Stimulated activated CD4-positive, alpha-beta T cell treated with anti-CD3 and anti-CD28 coated beads, Interleukin-15, amount 100 ng/mL, for 48 hours (primary cell): ENCODE data around the gene EYA4.
"Not testable (repeated sequence)": the region's sequence is repeated elsewhere in the genome, so short reads cannot be mapped to it uniquely, and the experiment has no call there.

Experiments used
- DNase-seq, 2 donors: peaks; one replicate each; pipeline ENCODE4 v3.0.0-alpha.2; 2020; ENCODE audit warnings: low read depth in 2 of 2

The EYA4 gene

DNA sequence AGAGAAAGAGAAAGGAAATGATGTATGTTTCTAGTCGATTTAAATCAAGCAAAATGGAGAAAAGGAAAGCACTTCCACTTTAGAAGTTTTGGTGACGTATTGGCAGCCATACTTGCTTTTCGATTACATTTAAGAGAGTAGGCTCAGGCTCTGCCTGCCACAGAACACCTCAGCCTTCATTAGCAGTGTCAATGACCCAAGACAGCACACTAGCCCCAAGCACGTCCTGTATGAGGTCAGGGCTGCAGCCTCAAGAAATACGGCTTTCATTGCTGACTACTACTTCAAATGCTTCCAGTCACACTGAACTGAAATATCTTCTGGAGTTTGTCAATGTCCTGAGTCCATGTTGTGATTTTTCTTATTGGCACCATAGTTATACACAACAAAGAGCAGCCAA lies 285.3 kb downstream of the EYA4 start:
- DNase-seq, result no peak

DNA sequence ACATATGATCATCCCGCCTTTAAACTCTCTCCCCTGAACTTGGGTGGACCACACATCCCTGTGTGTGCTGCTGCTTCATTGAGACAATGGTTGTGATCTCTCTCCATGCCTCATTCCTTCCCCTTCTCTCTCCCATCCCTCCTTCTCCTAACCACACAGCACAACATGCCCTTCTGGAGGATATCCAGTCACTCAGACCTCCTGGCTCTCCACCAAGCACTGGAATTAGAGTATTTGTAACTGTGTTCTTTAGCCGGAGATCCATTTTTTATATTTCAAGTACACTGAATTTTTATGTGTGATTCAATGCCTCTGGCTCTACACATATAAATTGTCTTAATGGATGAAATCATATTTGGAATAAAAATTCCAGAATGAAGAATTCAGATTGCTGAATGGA lies 287.4 kb downstream of the EYA4 start:
- no peak for DNase-seq

DNA sequence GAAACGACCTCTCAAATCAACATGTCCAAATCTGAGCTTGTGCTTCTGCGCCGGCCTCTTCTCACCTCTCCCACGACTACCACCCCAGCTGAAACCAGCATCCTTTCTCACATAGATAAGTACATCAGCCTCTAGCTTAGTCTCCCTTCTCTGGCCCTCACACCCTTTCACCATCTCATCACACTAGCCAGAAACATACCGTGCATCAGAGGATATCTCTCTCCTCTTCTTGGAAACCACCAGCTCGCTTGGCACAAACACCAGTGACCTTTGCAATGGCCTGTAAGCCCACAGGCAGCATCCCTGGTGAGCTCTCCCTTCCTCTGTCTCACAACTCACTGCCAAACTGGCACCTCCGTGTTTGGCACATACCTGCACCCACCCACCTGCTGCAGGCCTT lies 291.8 kb downstream of the EYA4 start:
- DNase-seq, result no peak

DNA sequence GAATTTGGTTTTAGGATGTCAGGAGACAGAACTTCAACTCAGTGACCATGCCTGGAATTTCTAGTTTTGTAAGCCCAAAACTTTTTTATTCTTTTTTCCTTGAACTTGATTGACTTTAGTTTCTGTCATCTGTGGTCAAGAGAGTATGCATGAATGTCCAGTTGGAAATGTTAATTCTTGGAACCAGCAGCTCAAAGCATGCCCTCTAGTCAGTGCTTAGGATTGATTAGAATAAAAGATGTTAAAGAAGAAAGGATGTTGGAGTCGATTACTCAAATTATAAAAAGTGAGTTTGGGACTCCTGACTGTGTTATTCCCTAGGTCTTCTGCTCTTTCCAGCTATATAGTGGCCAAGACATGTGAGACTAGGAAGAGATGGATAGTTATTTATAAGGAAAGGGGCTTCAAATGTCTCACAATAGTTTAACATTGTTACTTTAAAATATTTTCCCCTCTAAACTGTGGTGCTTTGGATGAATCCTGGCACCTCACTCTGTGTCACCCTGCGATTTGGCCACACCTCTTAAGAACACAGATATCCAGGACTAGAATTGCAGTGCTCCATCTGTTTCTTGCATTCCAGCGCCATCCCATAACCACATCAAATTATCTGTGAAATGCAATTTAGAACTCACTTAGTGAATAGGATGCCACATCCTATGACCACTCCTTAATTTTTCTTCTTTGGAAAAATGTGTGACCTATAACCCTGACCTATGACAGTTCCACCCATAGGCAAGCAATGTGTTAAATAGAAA lies 298.5 kb downstream of the EYA4 start:
- no peak for DNase-seq

DNA sequence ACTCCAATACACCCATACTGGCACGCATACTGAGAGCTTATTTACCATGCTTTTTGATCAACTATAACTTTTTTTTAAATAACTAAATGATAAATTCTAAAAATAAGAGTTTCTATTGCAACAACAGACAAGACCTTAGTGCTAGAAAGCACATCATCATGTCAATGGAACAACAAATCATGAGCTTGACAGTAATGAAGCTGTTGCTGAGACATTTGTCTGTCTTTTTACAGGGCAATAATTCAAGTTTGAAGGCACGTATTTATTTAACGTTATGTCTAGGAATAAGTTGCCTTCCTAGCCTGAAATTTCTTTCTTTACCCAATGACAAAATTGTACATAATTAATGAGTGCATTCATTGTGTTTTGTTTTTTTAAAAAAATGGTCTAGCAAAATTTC lies 299.2 kb downstream of the EYA4 start:
- no peak for DNase-seq

DNA sequence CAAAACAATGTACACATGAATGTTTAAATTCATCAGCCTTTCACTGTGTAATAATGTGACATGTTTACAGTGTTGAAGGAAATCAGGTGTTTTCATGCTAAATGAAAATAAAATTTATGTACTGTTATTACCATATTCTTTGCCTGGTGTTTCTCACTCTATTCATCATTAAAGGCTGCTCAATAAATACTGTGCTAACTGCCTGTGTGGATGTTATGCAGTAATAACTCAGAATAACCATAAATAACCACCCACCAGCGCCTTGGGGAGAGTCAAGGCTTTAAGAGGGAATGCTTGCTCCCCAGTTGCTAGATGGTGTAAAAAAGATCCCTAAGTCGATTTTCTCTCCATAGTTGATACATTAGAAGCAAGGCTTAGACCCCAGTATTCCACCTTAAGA lies 299.9 kb downstream of the EYA4 start:
- no peak for DNase-seq

DNA sequence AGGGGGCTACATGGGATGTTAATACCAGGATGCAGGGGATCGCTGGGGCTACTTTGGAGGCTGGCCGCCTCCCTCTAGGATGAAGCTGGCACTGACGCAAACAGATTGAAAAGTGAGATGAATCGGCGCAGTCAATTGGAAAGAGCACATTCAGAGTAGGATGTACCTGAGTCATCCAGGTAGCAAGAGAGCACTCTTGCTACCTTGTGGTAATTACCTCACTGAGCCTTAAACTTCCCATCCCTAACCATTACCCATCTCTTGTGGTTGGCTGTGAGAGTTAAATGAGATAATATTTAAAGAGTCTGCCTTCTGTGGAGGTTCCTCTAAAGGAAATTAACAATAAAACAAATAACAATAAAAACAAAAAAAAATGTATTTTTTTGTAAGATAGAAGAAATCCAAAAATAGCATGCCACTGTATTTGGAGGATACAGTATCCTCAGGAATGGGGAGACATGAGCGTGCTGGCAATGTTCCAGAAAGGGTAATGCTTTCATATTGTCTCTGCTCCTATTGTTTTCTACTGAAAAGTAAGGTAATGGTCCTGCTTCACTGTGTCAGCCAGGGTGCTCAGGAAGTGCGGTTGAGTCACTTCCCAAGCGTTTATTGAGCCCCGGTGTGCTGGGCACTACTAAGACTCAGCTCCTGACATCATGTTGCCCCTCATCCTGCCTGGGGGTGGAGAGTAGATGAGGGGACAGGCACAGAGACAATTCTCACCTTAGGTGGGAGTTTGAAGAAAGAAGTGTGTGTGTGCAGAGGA lies 301.1 kb downstream of the EYA4 start:
- no peak for DNase-seq

DNA sequence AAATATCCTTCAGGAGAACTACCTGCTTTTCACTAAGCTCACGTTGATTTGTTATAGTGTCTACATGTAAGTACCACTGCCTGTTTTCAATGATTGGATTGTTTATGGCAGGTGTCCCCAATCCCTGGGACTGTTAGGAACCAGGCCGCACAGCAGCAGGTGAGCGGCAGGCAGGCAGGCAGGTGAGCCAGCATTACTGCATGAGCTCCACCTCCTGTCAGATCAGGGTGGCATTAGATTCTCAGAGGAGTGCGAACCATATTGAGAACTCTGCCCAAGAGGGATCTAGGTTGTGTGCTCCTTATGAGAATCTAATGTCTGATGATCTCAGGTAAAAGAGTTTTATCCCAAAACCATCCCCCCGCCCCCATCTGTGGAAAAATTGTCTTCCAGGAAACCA lies 303.3 kb downstream of the EYA4 start:
- no peak for DNase-seq

DNA sequence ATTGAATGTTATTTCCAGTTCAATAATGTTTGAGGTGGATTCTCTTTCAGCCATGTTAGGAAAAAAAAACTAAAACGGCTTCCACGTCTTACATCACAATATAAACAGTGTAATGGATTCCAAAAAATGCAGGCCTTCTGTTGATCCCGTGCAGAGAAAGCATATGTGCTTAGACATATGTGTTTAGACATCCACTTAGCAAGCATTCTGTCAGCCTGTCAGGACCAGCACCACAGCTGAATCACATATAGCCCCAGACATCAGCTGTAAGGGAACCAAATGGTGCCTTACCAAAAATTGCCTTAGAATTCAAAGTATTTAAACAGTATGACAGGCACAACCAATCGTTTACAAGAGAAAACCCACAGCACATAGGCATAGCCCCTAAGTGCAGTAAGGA lies 304.9 kb downstream of the EYA4 start:
- no peak for DNase-seq

DNA sequence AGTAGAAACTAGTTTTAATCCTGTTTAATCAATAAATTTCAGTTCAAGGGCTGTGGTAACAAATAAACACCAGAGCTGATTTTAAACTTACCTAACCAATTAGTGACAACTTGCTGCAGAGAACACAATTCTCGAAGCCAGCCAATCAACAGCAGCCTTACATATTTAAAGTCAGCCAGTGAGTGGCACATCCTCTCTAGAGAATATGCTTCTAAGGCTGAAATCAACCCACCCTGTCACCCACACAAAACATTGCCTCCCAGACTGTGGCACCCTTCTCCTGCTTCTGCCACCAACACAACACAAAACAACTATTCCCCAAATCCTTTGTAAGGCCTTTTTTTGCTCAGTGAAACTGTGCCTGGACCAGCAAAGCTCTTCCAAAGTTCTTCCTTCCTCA lies 306.0 kb downstream of the EYA4 start:
- no peak for DNase-seq

DNA sequence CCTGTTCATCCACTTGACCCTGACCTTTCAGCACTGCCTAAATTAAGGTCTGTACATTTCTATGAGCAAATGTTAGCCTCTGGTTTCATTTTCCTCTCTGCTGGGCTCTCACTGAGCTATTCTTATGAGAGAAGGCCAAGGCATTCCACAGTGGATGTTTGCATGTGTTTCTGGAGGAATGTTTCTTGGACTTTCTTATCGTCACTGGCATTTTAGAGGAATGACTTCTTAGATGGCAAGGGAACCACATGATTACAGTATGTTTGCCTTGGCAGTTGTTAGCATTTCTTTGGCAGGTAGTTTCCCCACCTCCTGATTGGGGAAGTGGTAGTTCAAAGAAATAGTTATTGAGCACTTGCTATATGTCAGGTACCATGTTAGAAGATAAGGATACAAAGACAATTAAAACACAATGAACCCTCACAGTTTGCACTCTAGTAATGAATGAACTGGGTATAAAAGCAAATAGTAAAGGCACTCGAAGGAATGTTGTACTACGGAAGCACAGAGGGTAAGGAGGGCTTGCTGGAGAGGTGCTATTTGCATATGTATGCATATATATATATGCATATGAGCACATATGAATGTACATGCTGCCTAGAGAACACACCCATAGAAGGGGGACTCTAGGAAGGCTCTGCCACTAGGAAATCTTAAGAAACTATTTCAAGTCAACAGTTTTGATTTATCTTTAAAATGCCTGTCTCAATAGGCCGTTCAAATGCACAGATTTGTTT lies 307.4 kb downstream of the EYA4 start:
- no peak for DNase-seq

DNA sequence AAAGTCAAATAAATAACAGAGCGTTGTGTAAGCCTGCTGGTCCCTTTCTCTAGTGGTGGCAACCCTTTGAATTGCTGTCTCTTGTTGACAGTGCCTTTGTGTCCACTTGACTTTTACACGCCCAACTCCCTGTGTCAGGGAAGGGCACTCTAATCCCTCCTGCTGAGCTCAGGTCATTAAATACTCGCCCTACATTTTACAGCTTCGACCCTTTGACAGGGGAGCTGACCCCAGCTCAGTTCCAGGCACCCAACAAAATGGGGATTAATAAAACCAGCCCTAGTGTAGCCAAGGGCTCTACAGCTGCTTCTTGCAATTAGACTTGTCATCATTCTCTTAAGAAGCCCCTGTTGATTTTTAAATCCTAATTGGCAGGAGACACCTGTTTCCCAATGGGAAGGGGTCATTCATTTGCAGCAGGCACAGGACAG lies 308.2 kb downstream of the EYA4 start:
- DNase-seq, result no peak

DNA sequence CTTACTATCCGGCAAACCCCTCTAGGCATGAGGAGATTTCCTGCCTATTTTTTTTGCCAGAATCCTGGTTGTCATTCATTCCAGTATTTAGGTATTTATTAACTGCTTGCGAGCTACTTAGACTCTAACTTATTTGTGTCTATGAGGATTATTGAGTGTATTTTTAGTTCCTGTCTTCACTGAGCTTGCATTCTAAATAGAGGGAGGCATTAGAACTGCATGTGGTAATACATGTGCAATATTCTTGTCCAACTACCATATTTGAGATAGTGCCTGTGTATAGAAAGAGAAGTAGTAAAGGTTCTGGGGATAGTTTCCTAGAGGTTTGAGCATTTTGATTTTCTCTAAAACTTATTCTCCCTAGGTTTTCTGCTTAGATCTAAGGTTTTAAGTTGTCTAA lies 308.9 kb downstream of the EYA4 start:
- DNase-seq, result no peak

DNA sequence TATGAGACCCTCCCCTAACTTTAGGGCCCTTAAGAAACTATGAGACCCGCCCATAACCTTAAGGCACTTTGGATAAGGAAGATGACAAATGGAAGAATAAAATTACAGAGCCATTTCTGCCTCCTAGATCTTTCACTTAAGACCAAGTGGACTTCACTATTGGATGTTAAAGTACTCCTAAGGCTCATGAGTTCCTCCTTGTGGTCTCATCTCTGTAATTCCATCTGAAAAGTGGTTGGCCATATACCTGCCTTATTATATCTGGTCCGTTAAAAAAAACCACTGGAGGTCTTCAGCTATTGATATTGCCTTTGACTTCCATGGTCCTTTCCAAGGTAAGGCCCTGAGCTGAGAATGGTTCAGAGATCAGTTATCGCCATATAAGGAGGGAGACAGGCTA lies 310.3 kb downstream of the EYA4 start:
- DNase-seq, result no peak

DNA sequence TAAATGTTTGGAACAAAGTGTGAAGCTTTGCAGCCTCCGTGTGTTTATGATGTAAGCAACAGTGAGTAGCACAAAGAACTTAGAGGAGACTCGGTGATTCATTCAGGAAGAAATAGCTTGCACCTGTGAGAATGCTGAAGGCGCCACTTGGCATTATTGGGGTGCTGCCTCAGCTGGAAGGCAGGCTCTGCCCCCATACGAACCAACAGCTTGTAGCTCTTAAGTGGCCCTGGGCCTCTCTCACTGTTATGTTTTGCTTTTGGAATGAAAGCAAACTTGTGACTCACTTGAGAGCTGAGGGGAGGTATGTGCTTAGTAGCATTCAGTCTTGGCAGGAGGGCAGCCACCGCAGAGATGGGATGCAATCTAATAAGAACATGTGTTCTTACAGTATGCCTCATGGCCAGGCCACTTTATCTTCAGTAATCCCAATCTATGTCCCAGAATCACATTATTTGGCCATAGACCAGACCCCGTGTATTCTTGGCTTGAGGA lies 310.7 kb downstream of the EYA4 start:
- DNase-seq, result no peak

DNA sequence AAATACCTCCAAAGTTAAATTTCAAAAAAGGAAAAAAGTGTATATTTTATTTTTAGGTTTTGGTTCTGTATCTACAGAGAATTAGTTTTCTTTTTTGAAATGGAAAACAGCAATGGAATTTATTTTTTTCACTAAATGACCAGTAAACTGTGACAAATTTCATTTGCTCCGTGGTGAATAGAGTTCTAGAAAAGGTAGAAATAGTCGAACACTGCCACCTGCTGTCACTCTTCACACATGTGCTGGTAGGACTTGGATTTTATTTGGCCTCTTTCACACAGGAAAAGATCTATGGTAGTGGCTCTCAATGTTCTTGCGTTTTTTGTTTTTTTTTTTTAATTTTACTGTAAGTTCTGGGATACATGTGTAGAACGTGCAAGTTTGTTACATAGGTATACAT lies 312.5 kb downstream of the EYA4 start:
- no peak for DNase-seq

DNA sequence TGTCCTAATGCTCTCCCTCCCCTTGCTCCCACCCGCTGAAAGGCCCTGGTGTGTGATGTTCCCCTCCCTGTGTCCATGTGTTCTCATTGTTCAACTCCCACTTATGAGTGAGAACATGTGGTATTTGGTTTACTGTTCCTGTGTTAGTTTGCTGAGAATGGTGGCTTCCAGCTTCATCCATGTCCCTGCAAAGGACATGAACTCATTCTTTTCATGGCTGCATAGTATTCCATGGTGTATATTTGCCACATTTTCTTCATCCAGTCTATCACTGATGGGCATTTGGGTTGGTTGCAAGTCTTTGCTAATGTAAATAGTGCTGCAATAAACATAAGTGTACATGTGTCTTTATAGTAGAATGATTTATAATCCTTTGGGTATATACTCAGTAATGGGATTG lies 313.0 kb downstream of the EYA4 start:
- not testable (repeated sequence) for DNase-seq

DNA sequence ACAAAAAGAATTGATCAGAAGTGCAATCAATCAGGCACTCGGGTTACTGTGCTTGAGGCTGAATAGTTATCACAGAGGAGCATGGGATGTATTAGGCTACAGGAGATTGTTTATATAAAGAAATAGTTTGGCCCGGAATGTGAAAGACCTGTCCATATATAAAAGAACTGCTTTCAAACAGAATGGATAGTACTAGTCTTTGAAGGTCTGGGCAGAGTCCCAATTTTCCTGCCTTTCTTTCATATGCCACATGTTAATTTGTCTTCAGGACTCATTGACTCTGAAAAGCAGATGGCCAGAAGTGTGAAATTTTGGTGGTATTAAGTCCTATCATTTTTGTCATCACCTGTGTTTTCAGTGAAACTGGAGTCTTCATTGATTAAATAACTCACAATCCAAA lies 314.5 kb downstream of the EYA4 start:
- DNase-seq, result no peak

DNA sequence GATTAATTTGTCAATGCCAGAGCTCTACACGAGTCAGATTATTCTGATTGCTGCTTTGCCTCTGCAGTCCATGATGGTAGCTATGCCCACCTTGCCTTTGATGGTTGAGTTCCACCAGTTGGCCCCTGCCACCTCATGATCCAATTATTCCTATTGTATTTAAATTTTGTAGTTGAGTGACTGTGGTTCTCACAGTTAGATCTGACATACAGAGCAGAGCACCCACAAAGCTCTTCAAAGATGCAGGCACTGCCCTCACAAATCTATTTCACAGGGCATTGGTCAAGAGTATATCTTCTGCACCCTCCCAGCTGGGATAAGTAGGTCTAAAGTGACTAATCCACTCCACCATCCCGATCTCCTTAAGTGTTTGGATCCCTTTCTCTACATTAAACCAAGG lies 318.8 kb downstream of the EYA4 start:
- DNase-seq, result no peak

DNA sequence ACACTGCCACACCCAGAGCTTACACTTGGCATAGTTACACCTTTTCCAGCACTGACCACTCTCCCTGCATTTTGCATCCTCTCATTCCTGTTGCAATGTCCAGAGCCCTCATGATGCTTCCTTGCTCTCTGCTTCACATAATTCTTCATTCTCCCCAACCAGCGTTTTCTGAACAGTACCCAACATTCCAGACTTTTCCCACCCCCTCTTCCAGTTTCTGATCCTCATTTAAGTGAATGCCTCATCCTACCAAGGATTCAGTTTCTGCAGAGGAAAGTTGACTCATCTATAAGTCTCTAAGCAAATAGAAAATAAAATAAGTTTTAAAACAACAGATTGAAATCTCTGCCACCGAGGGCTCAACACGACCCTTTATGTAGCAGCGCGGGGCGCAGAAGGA lies 326.5 kb downstream of the EYA4 start:
- no peak for DNase-seq

DNA sequence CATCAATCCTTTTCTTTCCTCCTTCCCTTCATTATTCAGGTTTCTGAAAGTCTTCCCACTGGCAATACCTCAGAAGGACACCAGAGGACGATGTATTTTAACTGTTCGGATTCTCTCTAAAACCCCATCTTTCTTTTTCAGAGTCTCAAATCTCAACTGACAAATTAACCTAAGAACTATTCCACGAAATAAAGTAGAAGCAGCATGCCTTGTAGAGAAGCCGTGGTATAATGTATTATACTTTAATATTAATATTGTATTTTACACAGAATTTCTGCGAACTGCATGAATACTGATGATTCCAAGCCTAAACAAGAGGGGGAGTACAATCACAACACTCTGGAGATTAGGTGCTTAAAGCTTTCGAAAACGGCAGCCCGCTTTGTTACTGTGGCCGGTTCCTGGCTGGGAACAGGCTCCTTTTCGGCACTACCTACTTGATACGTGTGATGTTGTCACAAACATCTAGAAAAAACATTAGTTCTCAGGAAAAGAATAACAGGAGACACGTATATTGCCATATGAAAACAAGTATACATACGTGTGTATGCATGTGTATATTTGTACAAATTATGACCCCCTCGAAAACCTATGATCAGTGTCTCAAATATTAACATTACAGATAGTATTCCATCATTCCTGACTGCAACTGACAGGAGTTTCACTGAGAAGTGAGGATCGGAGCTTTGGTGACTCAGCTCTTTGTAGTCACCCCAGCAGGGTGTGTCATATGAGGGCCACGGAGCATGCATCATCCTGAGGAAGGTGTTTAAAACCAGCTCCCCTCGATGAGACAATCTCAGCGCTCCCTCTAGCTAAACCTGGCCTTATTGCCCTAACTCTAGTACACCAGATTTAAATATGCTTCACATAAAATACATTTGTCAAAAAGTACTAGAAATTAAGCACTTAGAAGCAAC lies 328.1 kb downstream of the EYA4 start:
- DNase-seq, result peak in 1 of 2 donors; percentile 9

DNA sequence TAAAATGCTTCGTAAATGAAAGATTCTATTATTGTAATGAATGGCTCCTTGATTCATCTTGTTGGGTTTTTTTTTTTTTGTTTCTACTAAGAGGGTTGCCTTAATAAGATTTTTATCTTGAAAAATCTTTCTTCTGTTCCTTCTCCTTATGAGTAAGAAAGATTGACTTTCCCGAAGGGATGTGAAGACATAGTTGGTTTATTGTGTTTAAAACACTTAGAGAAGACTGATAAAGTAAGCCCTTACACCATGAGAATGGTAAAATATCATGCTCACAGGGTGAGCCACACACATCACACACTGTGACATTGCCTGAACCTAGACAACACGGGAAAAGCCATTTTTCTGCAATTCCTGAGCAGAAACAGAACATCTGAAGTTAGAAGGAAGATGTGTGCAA lies 330.5 kb downstream of the EYA4 start:
- DNase-seq, result no peak
